Thyroid gland (tissue), 4 donors: Measurements from ENCODE around the gene RNF4.

Source experiments
- POLR2A ChIP-seq, 2 donors: fragments of 450-650 bp; IDR thresholded peaks; one replicate each; pipeline ENCODE4 v1.6.1; 2017; ENCODE audit warnings: antibody characterized with exemption in 2 of 2, mild to moderate bottlenecking in 2 of 2, moderate library complexity in 1 of 2
- TF ChIP-seq, protein P1 (sequence below), 6 experiments: fragments of 200-600 bp in 3 of 6; fragments of 450-650 bp in 3 of 6; sonication (generic) in 3 of 6; IDR thresholded peaks; one replicate each; pipeline ENCODE4 v1.5.1; 2016 to 2019; ENCODE audit warnings: antibody characterized with exemption in 6 of 6, mild to moderate bottlenecking in 2 of 6, inconsistent platforms in 1 of 6, moderate library complexity in 1 of 6

DNA sequence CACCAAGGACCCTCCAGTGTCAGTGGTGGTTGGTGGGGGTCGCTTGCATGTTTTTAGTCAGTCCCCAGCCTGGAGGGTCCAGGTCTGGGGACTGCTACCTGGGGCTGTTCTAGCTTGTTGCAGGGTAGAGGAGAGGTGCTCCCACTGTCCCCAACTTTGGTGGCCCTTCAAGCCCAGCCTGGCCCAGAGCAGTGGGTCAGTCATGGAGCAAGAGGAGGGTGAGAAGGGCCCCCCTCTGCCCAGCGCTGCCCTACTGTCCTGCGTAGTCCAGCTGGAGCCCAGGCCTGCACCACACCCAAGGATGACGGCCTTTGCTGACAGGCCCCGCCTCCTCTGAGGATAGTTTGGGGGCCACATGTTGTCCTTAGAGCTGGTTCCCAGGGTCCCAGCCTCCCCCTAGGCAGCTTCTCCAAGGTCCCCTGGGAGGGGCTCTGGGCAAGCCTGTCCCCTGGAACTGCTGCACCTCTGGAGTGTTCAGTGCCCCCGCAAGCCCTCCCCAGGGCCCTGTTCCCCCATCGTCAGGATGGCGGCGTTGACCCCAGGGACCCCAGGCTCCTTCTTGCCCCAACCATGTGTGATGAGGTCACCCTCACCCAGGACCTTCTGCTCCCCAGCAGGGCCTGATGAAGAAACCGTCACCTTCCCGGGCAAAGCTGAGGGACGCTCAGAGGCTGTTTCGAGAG lies 43.4 kb upstream of the RNF4 start:
- TF ChIP-seq, protein P1, sequence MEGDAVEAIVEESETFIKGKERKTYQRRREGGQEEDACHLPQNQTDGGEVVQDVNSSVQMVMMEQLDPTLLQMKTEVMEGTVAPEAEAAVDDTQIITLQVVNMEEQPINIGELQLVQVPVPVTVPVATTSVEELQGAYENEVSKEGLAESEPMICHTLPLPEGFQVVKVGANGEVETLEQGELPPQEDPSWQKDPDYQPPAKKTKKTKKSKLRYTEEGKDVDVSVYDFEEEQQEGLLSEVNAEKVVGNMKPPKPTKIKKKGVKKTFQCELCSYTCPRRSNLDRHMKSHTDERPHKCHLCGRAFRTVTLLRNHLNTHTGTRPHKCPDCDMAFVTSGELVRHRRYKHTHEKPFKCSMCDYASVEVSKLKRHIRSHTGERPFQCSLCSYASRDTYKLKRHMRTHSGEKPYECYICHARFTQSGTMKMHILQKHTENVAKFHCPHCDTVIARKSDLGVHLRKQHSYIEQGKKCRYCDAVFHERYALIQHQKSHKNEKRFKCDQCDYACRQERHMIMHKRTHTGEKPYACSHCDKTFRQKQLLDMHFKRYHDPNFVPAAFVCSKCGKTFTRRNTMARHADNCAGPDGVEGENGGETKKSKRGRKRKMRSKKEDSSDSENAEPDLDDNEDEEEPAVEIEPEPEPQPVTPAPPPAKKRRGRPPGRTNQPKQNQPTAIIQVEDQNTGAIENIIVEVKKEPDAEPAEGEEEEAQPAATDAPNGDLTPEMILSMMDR (IDR thresholded peaks at IDR 0.05): no peak
- TF ChIP-seq POLR2A (IDR thresholded peaks at IDR 0.05): no peak
